SK-N-SH treated with all-trans-retinoic acid at 6 μM for 48 hours (cell line): ENCODE results near the gene SPTB.

Experiments used
- ARNTL ChIP-seq: fragments of 450-650 bp; formaldehyde crosslinking; IDR thresholded peaks from 2 replicates; pipeline ENCODE4 v1.5.0; 2020; ENCODE audit warnings: low read depth, mild to moderate bottlenecking, moderate library complexity, borderline replicate concordance
- OSR1 ChIP-seq: fragments of 250-450 bp; sonication (Bioruptor Pico); IDR thresholded peaks from 2 replicates; pipeline ENCODE4 v1.8.0; 2022; ENCODE audit warnings: moderate library complexity, mild to moderate bottlenecking, inconsistent platforms
- PPARA ChIP-seq: fragments of 250-450 bp; sonication (Bioruptor Pico); IDR thresholded peaks from 2 replicates; pipeline ENCODE4 v1.5.0; 2020; ENCODE audit warnings: mild to moderate bottlenecking, borderline replicate concordance
- TCF4 ChIP-seq: fragments of 250-450 bp; sonication (Bioruptor Pico); IDR thresholded peaks from 2 replicates; pipeline ENCODE4 v1.8.0; 2021; ENCODE audit warnings: mild to moderate bottlenecking, moderate library complexity, borderline replicate concordance
- ZFP3 ChIP-seq: fragments of 250-450 bp; sonication (Bioruptor Pico); IDR thresholded peaks from 2 replicates; pipeline ENCODE4 v1.5.0; 2020; ENCODE audit warnings: mild to moderate bottlenecking, moderate library complexity
- ZFP30 ChIP-seq: fragments of 450-650 bp; formaldehyde crosslinking; IDR thresholded peaks from 2 replicates; pipeline ENCODE4 v1.5.0; 2022; ENCODE audit warnings: mild to moderate bottlenecking, moderate library complexity
- ZNF565 ChIP-seq: fragments of 450-650 bp; formaldehyde crosslinking; conservative IDR thresholded peaks from 2 replicates; pipeline ENCODE4 v1.5.0; 2020; ENCODE audit warnings: low read depth, mild to moderate bottlenecking, moderate library complexity
- ZNF8 ChIP-seq: fragments of 450-650 bp; formaldehyde crosslinking; IDR thresholded peaks from 2 replicates; pipeline ENCODE4 v1.5.0; 2020; ENCODE audit warnings: mild to moderate bottlenecking, moderate library complexity

DNA sequence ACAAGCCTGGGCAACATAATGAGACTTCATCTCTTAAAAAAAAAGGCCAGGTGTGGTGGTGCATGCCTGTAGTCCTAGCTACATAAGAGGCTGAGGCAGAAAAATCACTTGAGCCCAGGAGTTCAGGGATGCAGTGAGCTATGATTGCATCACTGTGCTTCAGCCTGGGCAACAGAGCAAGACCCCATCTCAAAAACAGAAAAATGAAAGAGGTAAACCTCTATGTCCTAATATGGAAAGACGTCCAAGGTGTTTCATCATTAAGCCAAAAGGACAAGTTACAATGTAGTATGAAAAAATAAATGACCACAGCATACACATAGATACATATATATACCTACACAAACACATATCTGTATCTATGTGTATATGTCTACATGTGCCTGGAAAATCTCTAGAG lies 15.4 kb downstream of the SPTB start:
- TF ChIP-seq ARNTL (CRISPR knock-in tag) = no peak
- TF ChIP-seq PPARA = no peak
- TF ChIP-seq ZFP30 = no peak
- no peak for TF ChIP-seq OSR1
- TF ChIP-seq ZFP3 (CRISPR knock-in tag) = no peak
- TF ChIP-seq ZNF8 = no peak
- TF ChIP-seq ZNF565 (CRISPR knock-in tag) = no peak
- TF ChIP-seq TCF4 (CRISPR knock-in tag) = no peak
